Cardiac septum (tissue), 1 donor: ENCODE results near the gene FAM83C. TPM values are rescaled to one million over a fixed set of nuclear protein-coding genes. Genes with fewer than 3 reads are reported as not detected.

Experiments used
- DNase-seq: peaks from one replicate; pipeline ENCODE4 v3.0.0-alpha.2; 2020; ENCODE audit warnings: low spot score
- intact Hi-C: fragments of 100-400 bp; cut with DNase I; formaldehyde crosslinking; loops from one replicate; pipeline ENCODE4 v1.14.0; 2022
- long read RNA-seq: library from polyadenylated mRNA; unstranded; transcript quantifications from one replicate; pipeline ENCODE4 v2.0.0, GENCODE V29; 2021
- total RNA-seq: library from RNA; stranded (reverse); fragmentation: NEBNext Ultra II Directional; extraction: Animal tissue kit (Norgen Biotek cat#: 25700); gene quantifications from one replicate; pipeline ENCODE4 v1.2.1, GENCODE V29; 2021
- donor health status: DM: no; HTN: no; CAD: no.

Gene FAM83C
- total RNA-seq = not detected
- long read RNA-seq = 0 reads

DNA sequence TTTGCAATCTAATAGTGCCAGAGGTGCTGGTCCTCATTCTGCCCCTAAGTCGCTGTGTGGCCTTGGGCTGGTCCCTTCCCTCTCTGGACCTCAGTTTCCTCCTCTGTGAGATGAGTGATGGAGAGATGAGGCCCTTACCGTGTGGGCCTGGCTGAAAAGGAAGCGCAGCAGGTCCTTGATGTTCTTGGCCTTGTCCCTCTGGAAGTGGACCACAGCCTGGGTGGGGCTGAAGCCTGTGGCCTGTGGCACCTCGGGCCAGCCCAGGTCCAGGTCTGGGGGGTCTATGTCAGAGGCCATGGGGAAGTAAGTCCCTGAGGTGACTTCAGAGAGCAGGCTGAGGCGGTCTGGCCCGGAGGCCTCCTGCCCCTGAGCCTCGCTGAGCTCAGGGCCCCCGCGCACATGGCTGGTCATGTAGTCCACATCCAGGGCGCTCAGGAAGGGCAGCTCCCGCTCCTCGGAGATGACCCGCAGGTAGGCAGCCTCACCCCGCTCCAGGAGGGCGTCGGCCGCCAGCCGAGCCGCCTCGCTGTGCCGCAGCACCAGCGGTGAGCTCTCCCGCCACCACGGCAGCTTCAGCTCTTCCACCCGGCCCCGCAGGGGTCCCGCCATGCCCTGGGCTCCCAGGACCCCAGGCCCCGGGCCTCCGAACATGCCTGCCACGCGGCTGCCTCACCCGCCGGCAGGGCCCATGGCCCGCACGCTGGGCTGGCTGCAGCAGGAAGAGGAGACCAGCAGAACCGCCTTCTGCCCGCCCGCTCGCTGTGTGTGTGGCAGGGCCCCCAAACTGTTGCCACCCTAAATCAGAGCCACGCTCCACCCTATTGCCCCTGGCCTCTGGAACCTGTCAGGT lies at the start of gene FAM83C:
Gene FAM83C (minus strand): TSS at position 772 of the 850 bp plus-strand sequence. CDS start 121 bp downstream, at position 651.
- DNase-seq = no peak
- intact Hi-C loops = no loop called here

DNA sequence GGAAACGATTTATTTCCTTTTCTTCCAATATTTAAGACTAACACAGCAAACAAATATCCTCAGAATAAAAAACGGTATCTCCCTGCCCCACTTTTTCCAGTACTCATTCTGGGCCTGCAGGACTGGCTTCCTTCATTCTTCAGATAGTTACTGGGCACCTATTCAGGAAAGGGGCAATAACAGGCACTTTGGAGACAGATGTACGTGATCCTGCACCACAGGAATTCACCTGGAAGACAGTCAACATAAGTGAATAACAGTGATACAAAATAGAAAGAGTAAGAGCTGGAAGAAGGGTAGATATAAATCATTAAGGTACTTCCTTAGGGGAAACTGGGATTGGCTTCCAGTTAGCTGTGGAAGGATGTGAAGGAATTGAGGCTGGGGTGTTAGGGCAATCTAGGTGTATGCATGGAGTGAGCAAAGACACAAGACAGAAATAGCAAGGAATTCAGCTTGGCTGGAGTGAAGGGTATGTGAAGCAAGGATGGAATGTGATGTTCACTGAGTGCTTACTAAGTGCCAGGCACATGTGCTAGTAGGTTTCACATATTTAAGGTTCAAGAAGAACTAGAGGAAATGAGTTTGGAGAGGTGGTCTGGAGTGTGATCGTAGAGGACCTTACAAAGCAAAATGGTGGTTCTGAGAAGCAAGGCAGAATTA lies 49.3 kb upstream of the FAM83C start:
- DNase-seq = no peak
- intact Hi-C loops = no loop called here

DNA sequence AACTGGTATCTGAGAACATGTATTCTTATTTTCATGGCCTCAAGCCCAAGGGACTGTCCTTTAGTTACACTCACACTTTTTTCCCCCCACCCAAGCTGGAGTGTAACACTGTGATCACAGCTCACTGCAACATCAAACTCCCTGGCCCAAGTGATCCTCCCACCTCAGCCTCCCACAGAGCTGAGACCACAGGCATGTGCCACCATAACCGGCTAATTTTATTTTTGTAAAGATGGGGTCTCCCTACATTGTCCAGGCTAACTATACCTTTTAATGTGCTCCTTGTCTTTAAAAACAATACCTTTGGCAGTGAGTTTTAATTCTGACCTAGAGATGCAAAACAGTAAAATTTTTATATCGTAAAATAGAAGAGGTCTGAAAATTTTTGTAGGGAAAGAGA lies 48.2 kb upstream of the FAM83C start:
- intact Hi-C loops = no loop called here

GRCh38 chr20:35339636-35340035 lies 47.4 kb upstream of the FAM83C start:
- no peak for DNase-seq
- intact Hi-C loops = no loop called here

More for the DNA sequence above, 48.2 kb upstream of the FAM83C start:
- DNase-seq = no peak

DNA sequence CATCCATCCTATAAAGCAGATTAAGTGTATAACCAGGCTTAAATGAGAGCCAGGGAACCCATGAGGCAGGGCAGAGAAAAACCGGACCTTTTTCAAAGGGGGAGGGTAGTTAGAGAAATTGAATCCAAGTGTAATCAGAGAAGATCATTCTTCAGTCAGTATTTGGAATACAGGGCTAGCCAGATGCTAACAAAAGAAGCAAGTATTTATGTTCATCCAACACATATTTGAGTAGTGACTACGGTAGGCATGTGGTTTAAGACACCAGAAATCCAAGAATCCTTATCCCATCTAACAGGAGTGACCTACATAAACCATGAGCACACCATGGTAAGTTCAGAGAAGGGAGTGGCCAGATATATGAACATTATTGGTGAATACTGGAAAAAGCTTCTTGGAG lies 46.8 kb upstream of the FAM83C start:
- no peak for DNase-seq
- intact Hi-C loops = no loop called here

GRCh38 chr20:35334311-35335101 lies 42.3 kb upstream of the FAM83C start:
- intact Hi-C loops = no loop called here
- no peak for DNase-seq

GRCh38 chr20:35333606-35334005 lies 41.4 kb upstream of the FAM83C start:
- intact Hi-C loops = no loop called here
- no peak for DNase-seq

DNA sequence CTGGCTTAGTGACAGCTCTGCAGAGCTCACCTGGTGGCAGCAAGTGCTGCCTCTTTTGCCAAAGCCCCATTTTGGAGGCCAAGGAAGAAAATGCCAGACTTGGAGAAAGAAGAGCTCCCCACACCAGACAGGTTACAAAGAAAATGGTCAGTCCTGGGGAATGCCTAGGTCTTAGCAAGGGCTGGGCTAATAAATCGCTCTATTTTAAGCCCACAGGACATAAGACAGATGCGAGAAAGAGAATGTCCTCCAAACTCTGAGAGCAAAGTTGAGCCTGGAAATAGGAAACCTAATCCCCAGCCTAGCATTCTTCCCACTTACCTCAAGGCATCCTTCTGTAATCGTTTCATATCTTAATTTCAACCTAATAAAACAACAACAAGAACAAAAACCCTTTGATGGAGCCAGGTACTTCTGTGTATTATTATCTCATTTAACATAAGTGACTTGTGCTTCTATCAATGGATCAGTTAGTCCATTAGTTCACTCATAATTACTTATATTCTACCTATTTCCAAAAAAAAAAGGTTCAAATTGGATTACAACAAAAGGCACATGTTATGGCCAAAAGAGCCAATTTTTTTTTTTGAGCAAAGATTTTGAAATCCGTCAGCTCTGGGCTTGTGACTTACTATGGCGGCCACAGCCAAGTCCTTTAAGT lies 40.4 kb upstream of the FAM83C start:
- intact Hi-C loops = no loop called here
- no peak for DNase-seq

DNA sequence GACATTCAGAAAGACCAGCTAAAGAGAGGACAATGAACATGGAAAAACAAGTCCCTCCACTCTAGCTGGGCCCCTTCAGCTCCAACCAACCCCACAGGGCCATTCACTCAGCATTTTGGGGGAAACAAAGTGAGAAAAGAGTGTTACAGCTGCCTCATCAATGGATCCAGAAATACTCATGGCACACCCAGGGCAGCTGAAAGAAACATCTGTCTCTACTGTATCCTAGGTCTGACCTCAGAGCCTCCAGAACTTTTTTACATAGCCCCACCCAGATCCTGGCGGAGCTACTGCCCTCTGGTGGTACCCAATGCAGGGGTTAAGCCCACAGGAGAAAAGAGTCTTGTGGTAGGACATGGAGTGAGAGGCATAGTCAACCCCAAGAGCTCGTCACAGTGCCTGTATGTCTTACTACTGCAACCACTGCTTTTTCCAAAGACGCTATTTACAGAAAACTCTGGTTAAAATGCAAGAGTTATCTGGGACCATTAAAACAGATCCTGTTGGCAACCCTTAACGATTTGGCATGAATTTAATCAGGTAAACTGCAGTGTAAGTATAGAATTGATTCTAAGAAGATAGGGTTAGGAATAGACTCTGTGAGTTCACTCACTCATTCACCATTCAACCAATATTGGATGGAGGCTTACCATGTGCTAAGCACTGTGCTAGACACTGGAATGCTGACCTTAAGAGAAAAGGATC lies 37.4 kb upstream of the FAM83C start:
- intact Hi-C loops = no loop called here
- DNase-seq = no peak

DNA sequence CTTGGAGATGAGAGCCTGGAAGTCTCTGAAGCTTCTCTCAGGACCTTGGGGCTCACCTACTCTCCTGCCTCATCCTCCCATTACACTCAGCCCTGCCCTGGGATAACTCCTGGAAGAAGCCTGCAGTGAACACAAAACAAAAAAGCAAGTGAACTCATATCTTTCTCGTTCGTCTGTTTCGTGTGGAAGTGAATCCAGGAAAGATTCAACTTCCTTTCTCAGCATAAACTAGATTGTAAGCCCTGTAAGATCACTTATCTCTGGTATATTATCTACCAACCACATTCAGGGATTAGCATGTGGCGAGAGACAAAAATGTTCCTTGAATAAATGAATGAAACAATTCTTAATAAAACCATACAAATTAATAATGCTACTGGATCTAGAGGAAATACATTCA lies 36.5 kb upstream of the FAM83C start:
- intact Hi-C loops = no loop called here
- DNase-seq = no peak

DNA sequence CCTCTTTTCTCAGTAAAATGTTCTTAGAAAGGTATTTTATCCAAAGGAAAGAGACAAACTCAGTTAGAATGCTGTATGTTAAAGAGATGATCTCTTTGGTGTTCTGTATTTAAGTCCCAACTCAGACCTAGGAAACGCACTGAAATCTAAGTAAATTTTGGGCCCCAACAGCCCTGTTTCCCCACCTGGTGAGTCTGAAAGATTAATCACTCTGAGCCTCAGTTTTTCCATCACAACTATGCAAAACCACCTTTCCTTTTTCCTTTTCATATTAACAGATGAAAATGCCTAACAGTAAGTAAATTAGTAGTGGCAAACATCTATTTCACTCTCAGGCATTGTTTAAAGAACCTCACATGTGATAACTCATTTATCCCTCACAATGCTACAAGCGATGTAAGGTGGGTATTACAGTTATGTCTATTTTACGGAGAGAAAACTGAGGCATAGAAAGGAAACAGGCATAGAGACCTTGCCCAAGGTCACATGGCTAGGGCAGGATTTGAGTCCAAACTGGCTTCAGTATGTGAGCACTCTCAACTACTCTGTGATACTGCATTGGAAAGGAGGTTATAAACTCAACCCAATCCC lies 36.0 kb upstream of the FAM83C start:
- intact Hi-C loops = no loop called here

DNA sequence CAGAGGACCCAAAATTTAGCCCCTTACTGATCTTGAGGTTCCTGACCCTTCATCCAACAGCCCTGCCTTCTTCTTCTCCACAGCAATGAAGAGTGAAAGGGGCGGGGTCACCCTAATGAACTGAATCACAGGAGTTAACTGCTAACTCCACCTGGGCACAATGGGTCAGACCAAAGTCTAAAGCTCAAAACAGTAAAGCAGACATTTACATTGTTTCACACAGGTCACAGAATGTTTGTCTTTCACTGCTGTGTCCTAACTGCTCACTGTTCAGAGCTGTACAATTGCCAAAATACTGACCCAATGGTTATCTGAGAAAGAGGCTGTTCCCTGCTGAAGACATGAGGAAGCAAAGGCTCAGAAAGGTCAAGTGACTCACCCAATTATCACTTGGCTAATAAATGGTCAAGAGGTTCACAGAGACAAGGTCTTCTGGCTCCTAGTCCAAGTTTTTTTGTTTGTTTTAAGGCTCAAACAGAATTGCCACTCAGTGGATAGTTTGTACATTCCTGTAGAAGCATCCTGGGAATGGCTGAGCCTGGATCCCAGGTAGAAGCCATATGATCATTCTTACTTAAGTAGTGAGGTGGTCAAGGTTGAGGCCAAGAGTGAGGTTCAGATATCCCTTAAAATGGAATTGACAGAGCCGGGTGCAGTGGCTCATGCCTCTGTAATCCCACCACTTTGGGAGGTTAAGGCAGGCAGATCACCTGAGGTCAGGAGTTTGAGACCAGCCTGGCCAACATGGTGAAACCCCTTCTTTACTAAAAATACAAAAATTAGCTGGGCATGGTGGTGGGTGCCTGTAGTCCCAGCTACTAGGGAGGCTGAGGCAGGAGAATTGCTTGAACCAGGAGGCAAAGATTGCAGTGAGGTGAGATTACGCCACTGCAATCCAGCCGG lies 35.1 kb upstream of the FAM83C start:
- no peak for DNase-seq
- intact Hi-C loops = no loop called here

More for the DNA sequence above, 36.0 kb upstream of the FAM83C start:
- no peak for DNase-seq

DNA sequence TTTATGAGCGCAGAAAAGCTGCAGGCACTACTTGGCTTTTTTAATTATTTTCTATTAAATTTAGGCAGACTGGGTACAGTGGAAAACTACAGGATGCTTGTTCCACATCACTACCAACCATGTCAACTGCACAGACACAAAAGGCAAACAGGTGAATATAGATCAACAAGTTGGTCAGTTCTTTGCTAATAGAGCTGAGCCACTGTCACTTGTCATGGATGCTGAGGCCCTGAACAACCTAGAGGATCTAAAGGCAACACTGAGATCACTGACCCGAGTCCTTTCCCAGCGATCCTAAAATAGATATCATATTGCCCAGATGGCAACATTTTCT lies 34.5 kb upstream of the FAM83C start:
- no peak for DNase-seq
- intact Hi-C loops = no loop called here

- intact Hi-C loops = no loop called here
- no peak for DNase-seq
These were observed 34.0 kb upstream of the FAM83C start for GRCh38 chr20:35326021-35326739.

GRCh38 chr20:35325401-35325800 lies 33.2 kb upstream of the FAM83C start:
- intact Hi-C loops = no loop called here
- no peak for DNase-seq

GRCh38 chr20:35320396-35321126 lies 28.3 kb upstream of the FAM83C start:
- DNase-seq = no peak
- intact Hi-C loops = no loop called here

- intact Hi-C loops = no loop called here
- DNase-seq = no peak
These were observed 27.6 kb upstream of the FAM83C start for GRCh38 chr20:35319871-35320197.
